Fibroblast of pulmonary artery (primary cell): Measurements from ENCODE around the gene ITPR2.

Source experiments
- DNase-seq: peaks from one replicate; pipeline ENCODE4 v3.0.0-alpha.2; 2010; ENCODE audit warnings: low read depth
- H3K4me3 ChIP-seq: replicated peaks from 2 replicates; pipeline ENCODE4 v1.5.1; 2011; ENCODE audit warnings: low read depth, mild to moderate bottlenecking, control low read depth, low read length, moderate library complexity
- CTCF ChIP-seq: IDR thresholded peaks from 2 replicates; pipeline ENCODE4 v1.5.1; 2011; ENCODE audit warnings: mild to moderate bottlenecking, control low read depth, low read length, inconsistent platforms; ENCODE audit errors: missing control alignments

The ITPR2 gene

GRCh38 chr12:26576266-26576665 is 256.7 kb downstream of the ITPR2 start:
- DNase-seq, result no peak
- TF ChIP-seq CTCF, result no peak
- H3K4me3 ChIP-seq, result no peak overlapping the region

- H3K4me3 ChIP-seq, result no peak overlapping the region
- no peak for DNase-seq
- TF ChIP-seq CTCF, result no peak
These were observed 259.6 kb downstream of the ITPR2 start for GRCh38 chr12:26573225-26573909.

- TF ChIP-seq CTCF, result no peak
These were observed 260.9 kb downstream of the ITPR2 start for GRCh38 chr12:26572137-26572536.

GRCh38 chr12:26571560-26571959 is 261.4 kb downstream of the ITPR2 start:
- no peak for DNase-seq
- H3K4me3 ChIP-seq, result no peak overlapping the region
- TF ChIP-seq CTCF, result no peak

More at GRCh38 chr12:26572137-26572536, 260.9 kb downstream of the ITPR2 start:
- no peak for DNase-seq
- H3K4me3 ChIP-seq, result no peak overlapping the region

GRCh38 chr12:26567126-26567525 is 265.9 kb downstream of the ITPR2 start:
- TF ChIP-seq CTCF, result no peak
- no peak overlapping the region for H3K4me3 ChIP-seq
- DNase-seq, result no peak

- no peak overlapping the region for H3K4me3 ChIP-seq
- DNase-seq, result no peak
- no peak for TF ChIP-seq CTCF
These were observed 266.3 kb downstream of the ITPR2 start for GRCh38 chr12:26566675-26567074.

GRCh38 chr12:26566186-26566585 is 266.8 kb downstream of the ITPR2 start:
- H3K4me3 ChIP-seq, result no peak overlapping the region
- no peak for DNase-seq
- no peak for TF ChIP-seq CTCF
